ENCODE data around the gene GNAS-AS1.

Gene GNAS-AS1

GRCh38 chr20:58850693-58851174 is at the start of gene GNAS-AS1:
Gene GNAS-AS1 (minus strand): TSS chr20:58850902.
- no peak for FAIRE-seq

- no peak for FAIRE-seq
These were observed 49.7 kb upstream of the GNAS-AS1 start for GRCh38 chr20:58900397-58900796.

DNA sequence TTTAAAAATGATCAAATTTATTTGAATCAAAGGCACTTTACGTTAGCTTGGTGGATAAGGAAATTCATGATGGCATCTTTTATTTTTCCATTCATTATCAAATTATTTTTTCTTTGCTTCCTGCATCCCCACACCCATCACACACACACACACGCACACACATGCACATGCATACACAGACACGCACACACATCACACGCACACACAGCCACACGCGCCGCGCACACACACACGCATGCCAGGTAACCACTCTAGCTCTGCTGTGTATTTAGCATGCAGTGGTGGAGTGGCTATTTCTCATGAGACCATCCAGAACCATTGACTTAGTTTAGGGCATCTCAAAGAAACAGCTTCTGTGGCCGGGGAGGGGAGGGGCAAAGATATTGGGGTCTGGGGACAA is 48.8 kb upstream of the GNAS-AS1 start:
- FAIRE-seq = no peak

DNA sequence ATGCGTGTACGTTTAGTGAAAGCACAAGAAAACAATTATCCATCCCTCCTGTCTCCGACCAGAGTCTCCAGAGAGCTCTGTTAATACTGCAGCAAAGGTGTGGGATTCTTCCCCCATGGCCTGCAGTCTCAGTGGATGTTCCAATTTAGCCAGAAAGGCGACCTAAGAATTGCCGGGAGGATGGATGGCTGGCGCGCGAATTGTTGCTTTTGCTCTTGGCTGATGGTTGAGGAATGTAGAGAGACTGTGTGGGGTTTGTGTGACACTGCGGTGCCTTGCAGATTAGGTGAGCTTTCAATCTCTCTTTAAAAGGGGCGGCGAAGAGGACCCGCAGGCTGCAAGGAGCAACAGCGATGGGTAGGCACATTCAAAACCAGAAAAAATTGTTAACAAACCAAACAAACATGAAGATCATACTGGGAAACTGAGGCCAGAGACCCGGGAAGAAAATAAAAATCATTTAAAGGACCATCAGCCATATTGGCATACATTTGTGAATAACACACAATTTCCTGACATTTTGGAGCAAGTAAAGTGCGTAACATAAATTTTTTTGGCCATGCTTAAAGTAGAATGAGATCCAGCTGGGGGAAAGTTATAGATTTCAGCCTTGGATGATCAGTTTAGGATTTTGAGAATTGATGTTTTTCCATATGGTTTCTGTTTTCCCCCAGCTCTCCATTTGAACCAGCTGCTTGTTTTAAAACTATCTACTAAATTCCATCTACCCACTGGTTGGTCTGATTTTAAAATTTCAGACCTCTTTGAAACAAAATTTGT is 48.1 kb upstream of the GNAS-AS1 start:
- FAIRE-seq = no peak

GRCh38 chr20:58897488-58897887 is 46.8 kb upstream of the GNAS-AS1 start:
- no peak for FAIRE-seq

DNA sequence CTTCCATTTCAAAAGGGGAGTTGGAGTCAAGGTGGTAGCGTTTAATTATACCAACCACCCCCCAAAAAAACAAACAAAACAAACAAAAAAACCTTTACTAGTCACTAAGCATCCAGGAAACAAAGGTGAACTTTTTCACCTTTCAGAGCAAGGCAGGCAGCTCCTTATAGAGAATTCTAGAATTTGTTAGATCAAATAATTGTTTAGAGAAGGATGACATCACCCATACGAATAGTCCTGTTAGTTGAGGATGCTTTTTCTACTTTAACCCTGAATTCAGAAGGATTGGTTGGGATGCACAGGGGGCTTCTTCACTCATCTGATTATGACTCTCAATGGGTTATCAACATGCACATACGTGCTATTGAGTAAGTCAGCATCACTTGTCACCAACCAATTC is 46.1 kb upstream of the GNAS-AS1 start:
- no peak for FAIRE-seq

DNA sequence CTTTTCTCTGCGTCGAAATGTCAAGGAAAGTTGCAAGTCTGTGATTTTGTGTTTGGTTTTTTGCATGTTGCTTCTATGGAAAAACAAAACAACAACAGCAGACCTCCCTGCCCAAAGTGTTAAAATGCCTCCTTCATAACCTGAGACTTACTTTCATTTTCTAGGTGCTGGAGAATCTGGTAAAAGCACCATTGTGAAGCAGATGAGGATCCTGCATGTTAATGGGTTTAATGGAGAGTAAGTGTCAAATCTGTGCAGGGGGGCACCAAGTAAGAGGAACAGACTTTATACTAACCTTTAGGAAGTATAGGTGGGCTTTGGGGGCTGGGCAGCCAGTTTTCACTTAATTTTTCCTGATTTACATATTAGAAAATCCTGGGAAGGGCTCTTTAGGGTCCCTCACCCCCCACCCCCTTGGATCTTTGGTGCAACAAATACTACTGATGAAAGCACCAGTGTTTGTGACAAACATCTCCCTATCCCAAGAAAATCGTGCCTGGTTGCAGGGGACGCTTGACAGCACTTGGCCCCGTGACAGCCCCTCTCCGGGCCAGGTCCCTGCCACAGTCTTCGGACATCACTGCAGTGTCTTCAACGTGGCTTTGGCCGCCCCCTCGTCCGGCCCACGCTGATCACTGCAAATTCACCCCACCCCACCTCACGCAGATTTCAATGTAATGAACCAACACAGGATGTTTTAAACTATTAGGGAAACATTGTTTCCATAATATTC is 44.9 kb upstream of the GNAS-AS1 start:
- no peak for FAIRE-seq

GRCh38 chr20:58894652-58895447 is 44.1 kb upstream of the GNAS-AS1 start:
- no peak for FAIRE-seq

- no peak for FAIRE-seq
These were observed 42.8 kb upstream of the GNAS-AS1 start for GRCh38 chr20:58893355-58894120.

DNA sequence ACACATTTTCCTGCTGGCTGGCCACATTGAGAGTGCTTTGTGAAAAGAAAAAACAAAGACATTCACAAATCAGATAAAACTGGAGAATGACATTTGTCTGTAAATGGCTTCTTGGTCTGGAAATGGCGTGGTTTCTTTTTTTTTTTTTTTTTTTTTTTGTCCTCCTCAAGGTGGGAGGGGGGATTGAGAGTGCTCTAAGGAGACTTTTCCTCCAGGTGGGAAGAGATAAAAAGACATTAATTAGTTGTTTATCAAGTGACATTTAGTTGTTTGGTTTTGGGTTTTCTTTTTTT is 42.2 kb upstream of the GNAS-AS1 start:
- FAIRE-seq = peak; percentile 34

DNA sequence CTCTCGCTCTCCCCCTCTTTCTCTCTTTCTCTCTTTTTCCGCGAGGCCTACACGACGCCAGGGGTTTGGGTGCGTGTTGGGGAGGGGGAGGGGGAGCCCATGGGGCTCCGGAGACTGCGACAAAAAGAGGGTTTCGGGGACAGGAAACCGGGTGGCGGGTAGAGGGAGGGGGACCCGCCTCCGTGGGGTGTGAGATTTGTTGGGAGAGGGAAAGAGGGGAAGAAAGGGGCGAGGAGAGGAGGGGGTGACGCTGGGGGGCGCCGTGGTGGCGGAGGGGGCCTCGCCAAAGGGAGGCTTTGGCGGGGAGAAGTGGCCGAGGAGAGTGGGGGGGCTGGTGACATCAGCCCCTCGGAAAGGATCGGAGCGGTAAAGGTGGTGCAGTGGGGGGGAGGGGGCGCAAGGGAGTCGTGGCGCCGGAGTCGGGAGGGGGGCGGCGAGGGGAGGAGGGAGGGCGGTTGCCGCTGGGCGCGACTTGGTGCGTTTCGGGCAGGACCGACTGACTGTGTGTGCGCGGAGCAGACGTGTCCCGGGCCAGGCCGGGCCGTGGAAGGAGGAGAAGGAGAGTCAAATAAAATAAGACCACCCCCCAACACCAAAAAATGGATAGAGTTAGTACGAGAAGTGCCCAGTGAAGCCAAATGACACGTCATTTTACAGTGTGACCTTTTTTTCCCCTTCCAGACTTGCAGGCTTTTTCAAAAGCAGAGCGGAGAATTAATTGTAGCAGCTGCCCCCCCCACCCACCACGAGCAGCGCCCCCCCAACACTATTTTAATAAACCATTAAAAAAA is 41.6 kb upstream of the GNAS-AS1 start:
- FAIRE-seq = no peak

GRCh38 chr20:58891718-58892140 is 41.0 kb upstream of the GNAS-AS1 start:
- no peak for FAIRE-seq

- FAIRE-seq = no peak
These were observed 40.5 kb upstream of the GNAS-AS1 start for GRCh38 chr20:58891086-58891717.

DNA sequence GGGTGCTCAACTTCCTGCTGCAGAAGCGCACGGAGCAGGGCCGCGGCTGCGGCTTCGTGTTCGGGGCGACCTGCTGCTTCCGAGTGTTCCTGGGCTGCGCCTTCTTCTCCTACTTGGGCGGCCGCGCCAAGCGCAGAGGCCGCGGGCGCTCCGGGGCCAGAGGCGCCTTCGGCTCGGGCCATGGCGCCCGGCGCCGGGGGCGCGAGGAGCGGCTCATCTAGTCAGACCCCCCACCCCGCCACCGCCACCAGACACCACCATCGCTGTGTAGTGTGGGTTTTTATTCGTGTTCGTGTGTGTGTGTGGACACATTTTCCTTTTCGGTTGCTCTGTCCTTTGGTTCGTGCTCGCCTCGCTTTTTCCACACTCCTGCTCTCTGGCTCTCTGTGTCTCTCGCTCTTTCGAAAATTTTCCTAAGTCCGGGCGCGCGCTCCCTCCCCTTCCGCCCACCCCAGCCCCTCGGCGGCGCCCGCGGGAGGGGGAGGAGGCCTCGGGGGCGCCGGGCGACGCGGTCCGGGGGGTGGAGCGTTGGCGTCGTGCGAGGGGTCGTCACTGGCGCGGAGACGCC is 39.9 kb upstream of the GNAS-AS1 start:
- no peak for FAIRE-seq

DNA sequence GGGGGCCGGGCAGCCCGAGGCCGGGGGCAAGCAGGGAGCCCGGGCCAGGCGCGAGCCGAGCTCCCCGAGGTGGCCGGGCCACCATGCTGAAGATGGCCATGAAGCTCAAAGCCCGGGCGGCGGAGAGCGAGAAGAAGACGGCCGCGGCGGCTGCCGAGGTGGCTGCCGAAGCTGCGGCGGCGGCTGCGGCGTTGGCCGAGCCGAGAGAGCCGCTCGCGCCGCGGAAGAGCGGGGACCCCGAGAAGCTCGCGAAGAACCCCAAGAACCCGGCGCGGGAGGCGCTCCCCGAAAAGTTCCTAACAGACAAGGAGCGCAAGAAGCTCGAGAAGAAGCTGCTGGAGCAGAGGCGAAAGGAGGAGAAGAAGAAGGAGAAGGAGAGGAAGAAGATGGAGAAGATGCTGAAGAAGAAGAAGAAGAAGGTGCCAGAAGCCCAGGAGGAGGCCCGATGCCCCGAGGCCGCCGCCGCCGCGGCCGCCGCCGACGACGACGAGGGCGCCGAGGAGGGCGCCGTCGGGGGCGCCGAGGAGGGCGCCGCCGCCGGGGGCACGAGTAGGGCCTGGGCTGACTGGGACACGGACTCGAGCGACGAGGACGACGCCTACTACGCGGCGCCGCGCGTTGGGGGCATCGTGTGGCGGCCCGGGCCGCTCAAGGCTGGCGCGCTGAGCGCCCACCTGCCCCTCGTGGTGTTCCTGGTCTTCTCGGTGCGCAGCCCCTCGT is 39.3 kb upstream of the GNAS-AS1 start:
- no peak for FAIRE-seq

DNA sequence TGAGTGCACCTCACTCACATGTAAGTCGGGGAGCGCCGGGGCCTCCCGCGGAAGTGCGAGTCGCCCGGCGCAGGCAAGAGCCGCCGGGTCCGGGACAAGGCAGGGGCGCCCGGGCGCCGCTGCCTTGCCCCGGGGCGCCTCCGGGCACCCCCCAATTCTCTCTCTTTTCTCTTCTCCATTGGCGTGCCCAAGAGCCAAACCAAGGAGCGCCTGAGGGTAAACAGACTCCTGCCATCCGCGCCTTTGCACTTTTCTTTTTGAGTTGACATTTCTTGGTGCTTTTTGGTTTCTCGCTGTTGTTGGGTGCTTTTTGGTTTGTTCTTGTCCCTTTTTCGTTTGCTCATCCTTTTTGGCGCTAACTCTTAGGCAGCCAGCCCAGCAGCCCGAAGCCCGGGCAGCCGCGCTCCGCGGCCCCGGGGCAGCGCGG is 38.6 kb upstream of the GNAS-AS1 start:
- no peak for FAIRE-seq

DNA sequence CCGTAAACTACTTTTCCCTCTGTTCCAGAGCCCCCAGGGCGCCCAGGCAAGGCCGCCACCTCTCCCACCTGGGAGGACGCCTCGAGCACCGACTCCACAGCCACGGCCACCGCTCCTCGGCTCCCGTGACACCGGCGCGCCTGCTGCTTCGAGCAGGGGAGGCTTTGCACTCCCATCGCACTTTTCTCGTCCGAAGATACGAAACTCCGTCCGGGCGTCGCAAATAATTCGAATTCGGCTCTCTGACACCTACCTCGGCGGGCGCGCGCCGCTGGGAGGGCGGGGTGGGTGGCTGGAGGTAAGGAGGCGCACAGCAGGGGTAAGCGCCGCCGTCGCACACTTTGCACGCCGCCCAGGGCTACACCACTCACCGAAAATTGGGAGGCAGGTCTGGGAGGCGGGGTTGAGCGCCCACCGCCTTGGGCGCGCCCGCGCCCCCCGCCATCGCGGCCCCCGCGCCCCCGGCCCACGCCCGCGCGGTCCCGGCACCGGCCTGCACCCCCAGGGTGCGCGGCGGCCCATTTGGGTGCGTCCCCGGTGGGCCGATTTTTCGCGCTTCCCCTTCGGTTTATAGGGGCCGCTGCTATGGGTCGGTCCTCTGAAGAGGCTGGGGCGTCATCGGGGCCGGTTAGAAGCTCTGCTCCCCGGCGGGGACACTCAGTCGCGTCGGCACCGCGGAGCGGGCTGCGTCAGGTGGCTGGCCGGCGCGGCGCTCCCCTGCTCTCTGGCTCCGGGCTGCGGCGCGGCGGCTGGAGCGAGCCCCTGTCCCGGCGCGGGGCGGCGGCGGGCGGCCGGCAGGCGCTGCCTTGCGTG is 38.0 kb upstream of the GNAS-AS1 start:
- FAIRE-seq = no peak

- FAIRE-seq = no peak
These were observed 37.4 kb upstream of the GNAS-AS1 start for GRCh38 chr20:58888103-58888502.

DNA sequence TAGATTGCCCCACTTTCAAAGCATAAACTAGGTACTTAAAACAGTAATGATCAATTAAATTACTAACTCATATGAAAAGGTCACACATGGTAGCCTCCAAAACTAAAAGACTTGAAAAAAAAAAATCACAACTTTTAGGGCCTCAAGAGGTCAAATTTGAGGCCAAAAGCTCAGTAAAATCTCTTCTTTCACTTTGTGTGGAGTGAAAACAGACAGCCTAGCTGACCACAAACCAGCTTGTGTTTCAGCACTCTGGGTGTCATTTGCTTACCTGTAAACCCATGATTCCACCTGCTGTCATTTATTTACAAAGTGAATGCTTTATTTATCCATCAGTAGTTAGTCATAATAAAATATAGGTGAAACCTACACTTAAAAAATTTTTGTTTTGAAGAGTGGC is 35.8 kb upstream of the GNAS-AS1 start:
- no peak for FAIRE-seq
